HUES48 (cell line): ENCODE results near the gene VPS13A.

Experiments used
- H3K27ac ChIP-seq: one replicate; pipeline ENCODE4 v1.7.0; 2013; ENCODE audit warnings: low read depth, low read length, inconsistent platforms
- H3K27me3 ChIP-seq: 2 replicates; pipeline ENCODE4 v1.6.1; 2013; ENCODE audit warnings: mild to moderate bottlenecking, low read length; ENCODE audit not compliant: control insufficient read depth, insufficient read depth
- H3K36me3 ChIP-seq: 2 replicates; pipeline ENCODE4 v1.6.1; 2013; ENCODE audit warnings: low read length; ENCODE audit not compliant: control insufficient read depth, insufficient read depth
- H3K4me1 ChIP-seq: 2 replicates; pipeline ENCODE4 v1.6.1; 2013; ENCODE audit warnings: mild to moderate bottlenecking, low read length; ENCODE audit not compliant: control insufficient read depth, insufficient read depth
- H3K4me3 ChIP-seq: 2 replicates; pipeline ENCODE4 v1.5.1; 2013; ENCODE audit warnings: mild to moderate bottlenecking, low read depth, low read length
- H3K9ac ChIP-seq: 2 replicates; pipeline ENCODE4 v1.6.1; 2013; ENCODE audit warnings: mild to moderate bottlenecking, low read depth, low read length, moderate library complexity
- H3K9me3 ChIP-seq: 2 replicates; pipeline ENCODE4 v1.6.1; 2013; ENCODE audit warnings: low read length; ENCODE audit not compliant: control insufficient read depth, insufficient read depth

VPS13A gene

GRCh38 chr9:77293949-77294348 lies 116.6 kb downstream of the VPS13A start:
- H3K4me1 ChIP-seq, result peaks cover 22% of the 10 kb centered on the region
- H3K27ac ChIP-seq, result no peak overlapping the region
- H3K4me3 ChIP-seq, result no peak overlapping the region
- H3K36me3 ChIP-seq, result no peaks in the 10 kb centered on the region
- H3K27me3 ChIP-seq, result no peaks in the 10 kb centered on the region
- H3K9me3 ChIP-seq, result no peaks in the 10 kb centered on the region
- no peak overlapping the region for H3K9ac ChIP-seq

- Histone ChIP-seq H3K4me1 (no peaks in the 10 kb centered on the region), H3K4me3 (no peak overlapping the region), H3K27ac (no peak overlapping the region), H3K27me3 (no peaks in the 10 kb centered on the region), H3K36me3 (0 out of 2 replicates have a peak, but pooled peaks cover 4% of the 10 kb centered on the region), H3K9me3 (no peaks in the 10 kb centered on the region), H3K9ac (no peak overlapping the region)
These were observed 127.2 kb downstream of the VPS13A start for GRCh38 chr9:77304543-77304942.

DNA sequence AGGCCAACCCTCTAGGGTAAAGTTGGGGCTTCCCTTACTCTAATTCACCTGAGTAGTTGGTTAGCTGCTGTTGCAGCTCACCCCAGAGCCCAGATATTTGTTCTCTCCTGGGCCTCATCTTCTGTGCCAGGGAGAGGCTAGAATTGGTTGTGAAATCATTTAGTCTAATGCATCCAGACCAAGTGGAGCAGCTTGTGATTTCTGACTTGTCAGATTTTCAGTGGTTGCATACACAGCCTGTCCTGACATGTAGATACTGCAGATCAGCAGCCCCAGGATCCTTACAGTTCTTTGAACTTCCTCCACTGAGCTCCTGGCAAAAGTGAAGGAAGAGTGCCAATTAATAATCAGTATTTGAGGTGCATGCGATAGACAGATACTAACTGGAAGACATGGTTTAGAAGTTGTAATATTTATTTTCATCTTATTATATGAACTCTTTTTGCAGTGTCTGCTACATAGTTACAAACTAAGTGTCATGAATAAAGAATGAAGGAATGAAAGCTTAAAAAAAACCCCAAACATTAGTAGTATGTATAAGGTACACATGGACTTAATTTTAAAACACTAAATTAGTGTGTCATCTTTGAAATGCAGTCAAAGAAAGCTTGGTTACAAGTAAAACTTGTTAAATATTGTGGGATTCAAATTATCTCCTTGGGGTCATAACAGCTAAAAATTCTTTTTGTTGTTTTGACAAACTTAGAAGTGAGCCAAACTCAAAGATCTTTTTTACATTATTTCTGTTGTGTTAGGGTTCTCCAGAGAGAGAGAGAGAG lies 128.5 kb downstream of the VPS13A start:
- no peaks in the 10 kb centered on the region for H3K9me3 ChIP-seq
- H3K4me3 ChIP-seq, result no peak overlapping the region
- H3K9ac ChIP-seq, result no peak overlapping the region
- H3K27me3 ChIP-seq, result no peaks in the 10 kb centered on the region
- H3K36me3 ChIP-seq, result 0 out of 2 replicates have a peak, but pooled peaks cover 10% of the 10 kb centered on the region
- no peaks in the 10 kb centered on the region for H3K4me1 ChIP-seq
- no peak overlapping the region for H3K27ac ChIP-seq

DNA sequence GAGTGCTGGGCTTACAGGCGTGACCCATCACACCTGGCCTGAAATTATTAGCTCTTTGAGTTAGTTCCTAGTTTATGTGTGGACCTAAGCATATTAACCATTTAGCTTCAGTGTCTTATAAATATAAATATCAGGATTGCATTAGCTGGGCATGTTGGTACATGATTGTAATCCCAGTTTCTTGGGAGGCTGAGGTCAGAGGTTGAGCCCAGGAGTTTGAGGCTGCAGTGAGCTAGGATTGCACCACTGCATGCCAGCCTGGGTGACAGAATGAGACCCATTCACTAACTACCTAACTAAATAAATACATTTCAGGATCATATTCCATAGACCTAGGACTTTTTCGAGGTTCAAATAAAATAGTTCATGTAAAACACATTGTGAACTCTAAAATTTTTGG lies 129.8 kb downstream of the VPS13A start:
- no peak overlapping the region for H3K4me3 ChIP-seq
- H3K4me1 ChIP-seq, result no peaks in the 10 kb centered on the region
- H3K9ac ChIP-seq, result no peak overlapping the region
- no peak overlapping the region for H3K27ac ChIP-seq
- H3K9me3 ChIP-seq, result no peaks in the 10 kb centered on the region
- H3K36me3 ChIP-seq, result peaks cover 10% of the 10 kb centered on the region; the same call in 1 of the 2 replicates
- no peaks in the 10 kb centered on the region for H3K27me3 ChIP-seq

DNA sequence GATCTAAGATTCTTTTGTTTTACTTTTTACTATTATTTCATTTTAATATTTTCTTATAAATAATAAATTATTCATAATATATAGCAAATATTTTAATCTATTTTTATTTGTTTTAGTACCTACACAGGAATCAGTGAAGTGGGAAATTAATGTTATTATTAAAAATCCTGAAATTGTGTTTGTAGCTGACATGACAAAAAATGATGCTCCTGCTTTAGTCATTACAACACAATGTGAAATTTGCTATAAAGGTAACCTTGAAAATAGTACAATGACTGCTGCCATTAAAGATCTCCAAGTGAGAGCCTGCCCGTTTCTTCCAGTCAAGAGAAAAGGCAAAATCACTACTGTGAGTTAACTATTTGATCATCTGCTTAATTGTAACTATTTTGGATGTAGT lies 138.7 kb downstream of the VPS13A start:
- Histone ChIP-seq H3K36me3 (peaks cover 63% of the 10 kb centered on the region), H3K27me3 (no peaks in the 10 kb centered on the region), H3K4me3 (no peak overlapping the region), H3K9me3 (no peaks in the 10 kb centered on the region), H3K27ac (no peak overlapping the region), H3K9ac (no peak overlapping the region), H3K4me1 (no peaks in the 10 kb centered on the region)

DNA sequence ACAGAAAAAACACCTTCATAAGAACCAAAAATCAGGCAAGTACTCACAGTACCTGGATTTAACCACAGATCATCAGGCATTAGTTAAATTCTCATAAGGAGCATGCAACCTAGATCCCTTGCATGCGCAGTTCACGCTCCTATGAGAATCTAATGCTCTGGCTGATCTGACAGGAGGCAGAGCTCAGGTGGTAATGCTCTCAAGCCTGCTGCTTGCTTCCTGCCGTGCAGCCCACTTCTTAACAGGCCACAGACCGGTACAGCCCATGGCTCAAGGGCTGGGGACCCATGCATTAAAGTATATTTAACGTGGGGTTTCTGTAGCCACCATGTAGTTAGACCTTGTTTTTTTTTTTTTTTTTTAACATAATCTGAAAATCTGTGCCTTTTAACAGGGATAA lies 147.7 kb downstream of the VPS13A start:
- no peaks in the 10 kb centered on the region for H3K27me3 ChIP-seq
- H3K4me3 ChIP-seq, result no peak overlapping the region

DNA sequence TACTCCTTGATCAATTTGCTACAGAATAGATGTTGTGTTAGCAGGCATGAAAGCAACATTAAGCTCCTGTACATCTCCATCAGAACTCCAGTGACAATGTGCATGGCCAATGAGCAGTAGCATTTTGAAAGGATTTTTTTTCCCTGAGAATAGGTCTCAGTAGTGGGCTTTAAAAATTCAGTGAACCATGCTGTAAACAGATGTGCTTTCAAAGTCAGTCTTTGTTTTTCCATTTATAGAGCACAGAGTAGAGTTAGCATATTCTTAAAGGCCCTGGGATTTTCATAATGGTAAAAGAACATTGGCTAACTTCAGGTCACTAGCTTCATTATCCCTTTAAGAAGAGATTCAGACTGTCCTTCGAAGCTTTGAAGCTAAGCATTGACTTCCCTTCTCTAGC lies 150.8 kb downstream of the VPS13A start:
- H3K4me1 ChIP-seq, result peaks cover 6% of the 10 kb centered on the region
- H3K9ac ChIP-seq, result no peak overlapping the region
- peaks cover 17% of the 10 kb centered on the region for H3K36me3 ChIP-seq
- no peak overlapping the region for H3K27ac ChIP-seq
- no peaks in the 10 kb centered on the region for H3K27me3 ChIP-seq
- H3K9me3 ChIP-seq, result no peaks in the 10 kb centered on the region
- H3K4me3 ChIP-seq, result no peak overlapping the region

More for the DNA sequence above, 147.7 kb downstream of the VPS13A start:
- H3K36me3 ChIP-seq, result peaks cover 26% of the 10 kb centered on the region
- H3K9me3 ChIP-seq, result no peaks in the 10 kb centered on the region
- H3K27ac ChIP-seq, result no peak overlapping the region
- no peak overlapping the region for H3K9ac ChIP-seq
- H3K4me1 ChIP-seq, result peaks cover 6% of the 10 kb centered on the region

- Histone ChIP-seq H3K4me3 (no peak overlapping the region), H3K9ac (no peak overlapping the region), H3K27ac (no peak overlapping the region), H3K4me1 (no peaks in the 10 kb centered on the region), H3K36me3 (peaks cover 46% of the 10 kb centered on the region), H3K27me3 (no peaks in the 10 kb centered on the region), H3K9me3 (no peaks in the 10 kb centered on the region)
These were observed 192.7 kb downstream of the VPS13A start for GRCh38 chr9:77370064-77370463.

DNA sequence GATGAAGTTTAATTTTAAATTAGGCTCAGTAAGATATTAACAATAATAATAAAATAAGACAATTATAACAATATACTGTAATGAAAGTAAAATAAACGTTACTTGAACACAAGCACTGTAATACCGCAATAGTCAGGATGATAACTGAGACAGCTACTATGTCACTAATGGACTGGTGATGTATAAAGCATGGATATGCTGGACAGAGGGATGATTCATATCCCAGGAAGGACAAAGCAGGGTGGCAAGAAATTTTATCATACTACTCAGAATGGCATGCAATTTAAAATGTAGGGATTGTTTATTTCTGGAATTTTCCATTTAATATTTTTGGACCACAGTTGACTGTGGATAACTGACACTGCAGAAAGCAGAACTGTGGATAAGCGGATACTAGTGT lies 196.9 kb downstream of the VPS13A start:
- H3K4me3 ChIP-seq, result no peak overlapping the region
- H3K4me1 ChIP-seq, result 0 out of 2 replicates have a peak, but pooled peaks cover 9% of the 10 kb centered on the region
- no peaks in the 10 kb centered on the region for H3K27me3 ChIP-seq
- H3K27ac ChIP-seq, result no peak overlapping the region
- H3K36me3 ChIP-seq, result peaks cover 22% of the 10 kb centered on the region
- H3K9ac ChIP-seq, result no peak overlapping the region
- no peaks in the 10 kb centered on the region for H3K9me3 ChIP-seq

GRCh38 chr9:77375956-77376532 lies 198.7 kb downstream of the VPS13A start:
- Histone ChIP-seq H3K4me1 (0 out of 2 replicates have a peak, but pooled peaks cover 9% of the 10 kb centered on the region), H3K27ac (peak overlapping the region; percentile 59), H3K4me3 (no peak overlapping the region), H3K36me3 (peaks cover 4% of the 10 kb centered on the region), H3K9ac (no peak overlapping the region), H3K9me3 (no peaks in the 10 kb centered on the region), H3K27me3 (no peaks in the 10 kb centered on the region)

- H3K9ac ChIP-seq, result no peak overlapping the region
- H3K4me3 ChIP-seq, result no peak overlapping the region
- no peaks in the 10 kb centered on the region for H3K4me1 ChIP-seq
- no peaks in the 10 kb centered on the region for H3K9me3 ChIP-seq
- H3K27me3 ChIP-seq, result no peaks in the 10 kb centered on the region
- no peak overlapping the region for H3K27ac ChIP-seq
- peaks cover 31% of the 10 kb centered on the region for H3K36me3 ChIP-seq
These were observed 207.1 kb downstream of the VPS13A start for GRCh38 chr9:77384406-77384805.
